Karpas-422 (cell line): ENCODE results near the gene SCN5A. TPM values are rescaled to one million over a fixed set of nuclear protein-coding genes. Genes with fewer than 3 reads are reported as not detected.

Experiments
- small RNA-seq: library from RNA; depleted of rRNA; stranded (forward); fragments of <200 nt; gene quantifications from one replicate; pipeline ENCODE3, GENCODE V24; 2014
- total RNA-seq: library from RNA; depleted of rRNA; stranded (reverse); fragments of >200 nt; shearing (Covaris generic); gene quantifications from 2 replicates; pipeline ENCODE4 v1.2.3, GENCODE V29; 2014; ENCODE audit warnings: low replicate concordance; rRNA removed

SCN5A gene
- total RNA-seq, 1 experiment from 2014 or later: not detected

Small RNAs within 50 kb of the gene (small RNA-seq; reads per million reads assigned to genes)
- not detected for gene RF00019

Other genes starting within 250 kb of the SCN5A start
- 2.4 and 3.5 TPM in 2 replicates for gene ACVR2B, start 195.8 kb downstream of the SCN5A start, total RNA-seq
- gene EXOG, start 153.3 kb downstream of the SCN5A start, total RNA-seq: 21.4 and 33.2 TPM in 2 replicates
- not detected in 2 replicates for gene SCN10A, start 166.5 kb upstream of the SCN5A start, total RNA-seq